CD4-positive, alpha-beta T cell treated with Interleukin-17A for 1 hour (primary cell): ENCODE measurements around the gene MAGEA2.
"Not testable (repeated sequence)": the region's sequence is repeated elsewhere in the genome, so short reads cannot be mapped to it uniquely, and the experiment has no call there.

Experiments used
- DNase-seq: peaks from one replicate; pipeline ENCODE4 v3.0.0-alpha.2; 2020

MAGEA2 gene

GRCh38 chrX:152706500-152706899 is 47.1 kb downstream of the MAGEA2 start:
- DNase-seq = not testable (repeated sequence)

- DNase-seq = not testable (repeated sequence)
These were observed 53.3 kb downstream of the MAGEA2 start for GRCh38 chrX:152700390-152700789.
